IMR-90 (cell line): ENCODE data around the gene CBFA2T3. TPM values are rescaled to one million over a fixed set of nuclear protein-coding genes. Genes with fewer than 3 reads are reported as not detected.

Source experiments
- ATAC-seq: fragments of 200-7000 bp; cut with Tn5 transposase; 2 replicates; pipeline ENCODE4 v1.9.1; 2020; ENCODE audit warnings: low read depth, mild to moderate bottlenecking, moderate library complexity
- BruUV-seq: library from RNA; stranded (reverse); fragments of 400-500 nt; replicated peaks from 2 replicates; lab custom pipeline; 2021; lab: Mats Ljungman, UMichigan
- CTCF ChIA-PET: fragments of 300-600 bp; formaldehyde crosslinking; extraction: SDS; loops from one replicate; lab custom pipeline; 2021; ENCODE audit warnings: antibody characterized with exemption; lab: Yijun Ruan, JAX
- POLR2A ChIA-PET: fragments of 300-600 bp; sonication (Branson Sonifier 250); formaldehyde crosslinking; loops from one replicate; lab custom pipeline; 2022; ENCODE audit warnings: antibody characterized with exemption; ENCODE audit not compliant: unreplicated experiment; lab: Charles Lee
- DNase-seq: peaks from one replicate; pipeline ENCODE4 v3.0.0; 2013
- H2AFZ ChIP-seq: replicated peaks from 2 replicates; pipeline ENCODE3; 2013; ENCODE audit warnings: low read length, mild to moderate bottlenecking; ENCODE audit not compliant: poor library complexity
- H2AK5ac ChIP-seq: 2 replicates; pipeline ENCODE4 v1.6.1; 2013; ENCODE audit warnings: low read depth, low read length, inconsistent platforms
- H2AK9ac ChIP-seq: replicated peaks from 2 replicates; pipeline ENCODE3; 2013; ENCODE audit warnings: mild to moderate bottlenecking, low read depth, low read length, moderate library complexity; ENCODE audit not compliant: poor library complexity
- H2BK120ac ChIP-seq: 2 replicates; pipeline ENCODE4 v1.6.1; 2013; ENCODE audit warnings: low read depth, low read length, inconsistent platforms
- H2BK15ac ChIP-seq: 3 replicates; pipeline ENCODE4 v1.6.1; 2013; ENCODE audit warnings: low read depth, low read length, inconsistent platforms
- H2BK20ac ChIP-seq: 2 replicates; pipeline ENCODE4 v1.6.1; 2013; ENCODE audit warnings: low read depth, mild to moderate bottlenecking, inconsistent platforms, low read length, moderate library complexity
- H2BK5ac ChIP-seq: 2 replicates; pipeline ENCODE4 v1.6.1; 2013; ENCODE audit warnings: mild to moderate bottlenecking, low read depth, low read length, inconsistent platforms; ENCODE audit not compliant: poor library complexity, severe bottlenecking
- H3K14ac ChIP-seq: replicated peaks from 2 replicates; pipeline ENCODE4 v1.6.1; 2013; ENCODE audit warnings: low read depth, low read length, inconsistent platforms
- H3K18ac ChIP-seq: 2 replicates; pipeline ENCODE4 v1.6.1; 2013; ENCODE audit warnings: low read depth, low read length, control low read depth
- H3K23ac ChIP-seq: 2 replicates; pipeline ENCODE4 v1.6.1; 2013; ENCODE audit warnings: low read depth, low read length, inconsistent platforms
- H3K27ac ChIP-seq: 2 replicates; pipeline ENCODE4 v1.5.1; 2013; ENCODE audit warnings: mild to moderate bottlenecking, control low read depth, low read length; ENCODE audit not compliant: insufficient read depth
- H3K27me3 ChIP-seq: 2 replicates; pipeline ENCODE4 v1.6.1; 2013; ENCODE audit warnings: low read length; ENCODE audit not compliant: control insufficient read depth, insufficient read depth
- H3K36me3 ChIP-seq: 2 replicates; pipeline ENCODE4 v1.6.1; 2013; ENCODE audit warnings: low read length, mixed read lengths; ENCODE audit not compliant: control insufficient read depth, insufficient read depth
- H3K4ac ChIP-seq: 2 replicates; pipeline ENCODE4 v1.6.1; 2013; ENCODE audit warnings: low read depth, low read length, inconsistent platforms
- H3K4me1 ChIP-seq: 2 replicates; pipeline ENCODE4 v1.6.1; 2013; ENCODE audit warnings: low read length, mixed read lengths; ENCODE audit not compliant: control insufficient read depth, insufficient read depth
- H3K4me2 ChIP-seq: 2 replicates; pipeline ENCODE4 v1.6.1; 2013; ENCODE audit warnings: low read depth, mild to moderate bottlenecking, control low read depth, low read length, moderate library complexity
- H3K4me3 ChIP-seq: 2 replicates; pipeline ENCODE4 v1.5.1; 2013; ENCODE audit warnings: low read depth, mild to moderate bottlenecking, control low read depth, low read length, moderate library complexity; ENCODE audit not compliant: insufficient read depth
- H3K56ac ChIP-seq: 2 replicates; pipeline ENCODE4 v1.6.1; 2013; ENCODE audit warnings: low read length, inconsistent platforms; ENCODE audit not compliant: insufficient read depth; ENCODE audit errors: extremely low read depth
- H3K79me1 ChIP-seq, 2 experiments: 2 replicates each; pipeline ENCODE4 v1.6.1; 2013; ENCODE audit warnings: low read length in 2 of 2, inconsistent platforms in 1 of 2, low read depth in 1 of 2
- H3K9ac ChIP-seq: 2 replicates; pipeline ENCODE4 v1.6.1; 2013; ENCODE audit warnings: low read depth, low read length, control low read depth
- H3K9me1 ChIP-seq: 2 replicates; pipeline ENCODE4 v1.6.1; 2013; ENCODE audit warnings: low read length, inconsistent platforms; ENCODE audit not compliant: insufficient read depth
- H3K9me3 ChIP-seq: 2 replicates; pipeline ENCODE4 v1.6.1; 2013; ENCODE audit warnings: low read length; ENCODE audit not compliant: control insufficient read depth, insufficient read depth
- H4K20me1 ChIP-seq: 2 replicates; pipeline ENCODE4 v1.6.1; 2013; ENCODE audit warnings: low read length, inconsistent platforms; ENCODE audit not compliant: insufficient read depth
- H4K5ac ChIP-seq: 2 replicates; pipeline ENCODE4 v1.6.1; 2013; ENCODE audit warnings: mild to moderate bottlenecking, low read depth, low read length, control low read depth
- H4K8ac ChIP-seq, 2 experiments: 2 replicates each; pipeline ENCODE4 v1.6.1; 2013; ENCODE audit warnings: low read depth in 2 of 2, low read length in 2 of 2, control low read depth in 1 of 2, inconsistent platforms in 1 of 2
- H4K91ac ChIP-seq: 2 replicates; pipeline ENCODE4 v1.6.1; 2013; ENCODE audit warnings: low read depth, low read length, inconsistent platforms; ENCODE audit not compliant: insufficient read depth
- BHLHE40 ChIP-seq: fragments of 150-350 bp; IDR thresholded peaks from 2 replicates; pipeline ENCODE4 v1.6.1; 2016; ENCODE audit warnings: mild to moderate bottlenecking, low read depth, low read length
- CHD1 ChIP-seq: IDR thresholded peaks from 2 replicates; pipeline ENCODE4 v1.6.1; 2012; ENCODE audit warnings: low read depth, low read length, improper control_type of control experiment
- FOS ChIP-seq: fragments of 150-350 bp; IDR thresholded peaks from 2 replicates; pipeline ENCODE4 v1.6.1; 2016; ENCODE audit warnings: low read depth, low read length
- MAZ ChIP-seq: IDR thresholded peaks from 2 replicates; pipeline ENCODE4 v1.6.1; 2012; ENCODE audit warnings: low read depth, mild to moderate bottlenecking, low read length, improper control_type of control experiment, moderate library complexity, borderline replicate concordance
- MXI1 ChIP-seq: IDR thresholded peaks from 2 replicates; pipeline ENCODE4 v1.6.1; 2012; ENCODE audit warnings: low read depth, mild to moderate bottlenecking, low read length, moderate library complexity, borderline replicate concordance
- NFE2L2 ChIP-seq: fragments of 150-350 bp; IDR thresholded peaks from 2 replicates; pipeline ENCODE4 v1.6.1; 2016; ENCODE audit warnings: low read depth, mild to moderate bottlenecking, low read length
- POLR2A ChIP-seq: IDR thresholded peaks from 2 replicates; pipeline ENCODE4 v1.6.1; 2012; ENCODE audit warnings: mild to moderate bottlenecking, low read depth, low read length
- RAD21 ChIP-seq: IDR thresholded peaks from 2 replicates; pipeline ENCODE4 v1.6.1; 2012; ENCODE audit warnings: low read length, improper control_type of control experiment
- RCOR1 ChIP-seq: IDR thresholded peaks from 2 replicates; pipeline ENCODE4 v1.6.1; 2012; ENCODE audit warnings: mild to moderate bottlenecking, low read length, improper control_type of control experiment; ENCODE audit not compliant: insufficient replicate concordance
- RFX5 ChIP-seq: IDR thresholded peaks from 2 replicates; pipeline ENCODE4 v1.8.0; 2012; ENCODE audit warnings: low read depth, mild to moderate bottlenecking, low read length, moderate library complexity
- SMC3 ChIP-seq: fragments of 150-350 bp; IDR thresholded peaks from 2 replicates; pipeline ENCODE4 v1.6.1; 2016; ENCODE audit warnings: low read depth, mild to moderate bottlenecking, antibody characterized with exemption, low read length, moderate library complexity
- WGBS, 2 experiments: methylation state at CpG; one replicate each; pipeline versions ENCODE4 v1.1.5 to v1.1.7; 2013; ENCODE audit warnings: missing lambda C conversion rate in 2 of 2; ENCODE audit not compliant: insufficient read length in 1 of 2; ENCODE audit errors: extremely low coverage in 2 of 2; 5-methylcytosine and 5-hydroxymethylcytosine counted together
- dilution Hi-C: fragments of 300-500 bp; cut with HindIII; formaldehyde crosslinking; loops from one replicate; pipeline ENCODE4 v1.14.3; 2018; ENCODE audit warnings: low sequenced_read_pairs; ENCODE audit not compliant: unreplicated experiment
- in situ Hi-C: fragments of 300-500 bp; cut with MboI; formaldehyde crosslinking; loops from 3 replicates; pipeline ENCODE4 v1.14.3; 2019; ENCODE audit warnings: low sequenced_read_pairs, inconsistent platforms, mixed read lengths
- intact Hi-C: fragments of 100-400 bp; cut with micrococcal nuclease; formaldehyde crosslinking; loops from 2 replicates; pipeline ENCODE4 v1.10.0; 2022
- polyA plus RNA-seq, 3 experiments: library from polyadenylated mRNA; depleted of rRNA; stranded (reverse); fragments of >200 nt; gene quantifications; 2 replicates each; pipeline ENCODE4 v1.2.3, GENCODE V29; 2012; ENCODE audit warnings: low replicate concordance in 1 of 3
- total RNA-seq: library from RNA; depleted of rRNA; stranded (reverse); fragments of >200 nt; gene quantifications from 2 replicates; pipeline ENCODE4 v1.2.3, GENCODE V29; 2012
- TF ChIP-seq, protein P1 (sequence below): conservative IDR thresholded peaks from 2 replicates; pipeline ENCODE4 v1.5.1; 2012; ENCODE audit warnings: mild to moderate bottlenecking, low read depth, low read length, improper control_type of control experiment
- TF ChIP-seq, protein P2 (sequence below): fragments of 150-350 bp; IDR thresholded peaks from 2 replicates; pipeline ENCODE4 v1.6.1; 2016; ENCODE audit warnings: low read depth, mild to moderate bottlenecking, low read length, moderate library complexity, borderline replicate concordance
- TF ChIP-seq, protein P3 (sequence below): fragments of 150-350 bp; IDR thresholded peaks from 2 replicates; pipeline ENCODE4 v1.6.1; 2017; ENCODE audit warnings: mild to moderate bottlenecking, antibody characterized with exemption, low read length, low read depth

CBFA2T3 gene
- total and polyA plus RNA-seq, 2 of the 4 experiments (the other 2 are of a cell fraction) = not detected

DNA sequence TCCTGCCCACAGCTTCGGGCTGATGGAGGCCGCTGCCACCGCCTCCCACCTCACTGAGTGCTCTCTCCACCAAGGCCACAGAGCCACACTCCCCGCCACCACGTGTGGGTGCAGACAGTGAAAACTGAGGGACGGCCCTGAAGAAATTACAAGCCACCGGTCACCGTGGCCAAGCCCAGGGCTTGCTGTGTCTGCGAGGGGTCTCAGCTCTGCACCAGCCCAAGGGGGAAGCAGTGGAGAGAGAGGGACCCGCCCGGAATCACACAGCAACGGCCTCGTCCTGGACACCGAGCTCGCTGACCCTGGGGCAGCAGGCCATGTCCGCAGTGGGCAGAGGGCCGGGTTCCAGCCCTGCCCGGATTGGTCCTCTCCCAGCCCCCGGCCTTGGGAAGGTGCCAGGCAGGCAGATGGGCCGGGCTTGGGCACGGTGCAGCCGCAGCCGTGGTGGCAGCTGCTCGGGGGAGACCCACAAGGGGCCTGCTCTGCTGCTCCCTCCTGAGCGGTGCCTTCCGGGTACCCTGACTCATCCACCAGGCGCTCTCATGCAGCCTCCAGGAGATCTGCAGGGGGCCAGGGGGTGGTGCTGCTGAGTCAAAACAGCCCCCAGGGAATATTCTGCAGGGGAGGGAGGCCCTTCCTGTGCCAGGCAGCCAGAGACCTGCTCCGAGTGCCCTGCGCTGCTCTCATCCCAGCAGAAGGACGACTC is 52.0 kb downstream of the CBFA2T3 start:
- no peak overlapping the region for H3K14ac ChIP-seq
- H2BK5ac ChIP-seq = no peak overlapping the region
- ATAC-seq (peak; percentile 90), DNase-seq (peak; percentile 73)
- H4K5ac ChIP-seq = no peak overlapping the region
- H3K27me3 ChIP-seq = peaks cover 17% of the 10 kb centered on the region
- CTCF ChIA-PET = no interaction called here
- in situ Hi-C loops = no loop called here
- no peak overlapping the region for H3K4me3 ChIP-seq
- H3K9me1 ChIP-seq = no peaks in the 10 kb centered on the region
- no peak for TF ChIP-seq POLR2A
- TF ChIP-seq FOS = 0 out of 2 replicates have a peak, but pooled peaks have one; percentile 27
- no peak for TF ChIP-seq RCOR1
- TF ChIP-seq, protein P1, sequence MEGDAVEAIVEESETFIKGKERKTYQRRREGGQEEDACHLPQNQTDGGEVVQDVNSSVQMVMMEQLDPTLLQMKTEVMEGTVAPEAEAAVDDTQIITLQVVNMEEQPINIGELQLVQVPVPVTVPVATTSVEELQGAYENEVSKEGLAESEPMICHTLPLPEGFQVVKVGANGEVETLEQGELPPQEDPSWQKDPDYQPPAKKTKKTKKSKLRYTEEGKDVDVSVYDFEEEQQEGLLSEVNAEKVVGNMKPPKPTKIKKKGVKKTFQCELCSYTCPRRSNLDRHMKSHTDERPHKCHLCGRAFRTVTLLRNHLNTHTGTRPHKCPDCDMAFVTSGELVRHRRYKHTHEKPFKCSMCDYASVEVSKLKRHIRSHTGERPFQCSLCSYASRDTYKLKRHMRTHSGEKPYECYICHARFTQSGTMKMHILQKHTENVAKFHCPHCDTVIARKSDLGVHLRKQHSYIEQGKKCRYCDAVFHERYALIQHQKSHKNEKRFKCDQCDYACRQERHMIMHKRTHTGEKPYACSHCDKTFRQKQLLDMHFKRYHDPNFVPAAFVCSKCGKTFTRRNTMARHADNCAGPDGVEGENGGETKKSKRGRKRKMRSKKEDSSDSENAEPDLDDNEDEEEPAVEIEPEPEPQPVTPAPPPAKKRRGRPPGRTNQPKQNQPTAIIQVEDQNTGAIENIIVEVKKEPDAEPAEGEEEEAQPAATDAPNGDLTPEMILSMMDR = peak; percentile 58
- TF ChIP-seq RAD21 = peak; percentile 46
- TF ChIP-seq, protein P2, sequence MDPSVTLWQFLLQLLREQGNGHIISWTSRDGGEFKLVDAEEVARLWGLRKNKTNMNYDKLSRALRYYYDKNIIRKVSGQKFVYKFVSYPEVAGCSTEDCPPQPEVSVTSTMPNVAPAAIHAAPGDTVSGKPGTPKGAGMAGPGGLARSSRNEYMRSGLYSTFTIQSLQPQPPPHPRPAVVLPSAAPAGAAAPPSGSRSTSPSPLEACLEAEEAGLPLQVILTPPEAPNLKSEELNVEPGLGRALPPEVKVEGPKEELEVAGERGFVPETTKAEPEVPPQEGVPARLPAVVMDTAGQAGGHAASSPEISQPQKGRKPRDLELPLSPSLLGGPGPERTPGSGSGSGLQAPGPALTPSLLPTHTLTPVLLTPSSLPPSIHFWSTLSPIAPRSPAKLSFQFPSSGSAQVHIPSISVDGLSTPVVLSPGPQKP = no peak
- peak; percentile 70; the same call in 1 of the 2 replicates for TF ChIP-seq MAZ
- TF ChIP-seq, protein P3, sequence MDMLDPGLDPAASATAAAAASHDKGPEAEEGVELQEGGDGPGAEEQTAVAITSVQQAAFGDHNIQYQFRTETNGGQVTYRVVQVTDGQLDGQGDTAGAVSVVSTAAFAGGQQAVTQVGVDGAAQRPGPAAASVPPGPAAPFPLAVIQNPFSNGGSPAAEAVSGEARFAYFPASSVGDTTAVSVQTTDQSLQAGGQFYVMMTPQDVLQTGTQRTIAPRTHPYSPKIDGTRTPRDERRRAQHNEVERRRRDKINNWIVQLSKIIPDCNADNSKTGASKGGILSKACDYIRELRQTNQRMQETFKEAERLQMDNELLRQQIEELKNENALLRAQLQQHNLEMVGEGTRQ = no peak
- peak; percentile 44 for TF ChIP-seq SMC3
- TF ChIP-seq MXI1 = no peak
- TF ChIP-seq RFX5 = no peak
- no peak for TF ChIP-seq CHD1
- no peak for TF ChIP-seq BHLHE40
- no peak for TF ChIP-seq NFE2L2
- H4K20me1 ChIP-seq = no peaks in the 10 kb centered on the region; the same call in 1 of the 2 replicates
- dilution Hi-C loops = no loop called here
- WGBS, 2 experiments = 72% methylated on average over 15 of the region's 30 CpGs; no CpG with 5 or more reads in 1 of the 2 experiments
- H2BK20ac ChIP-seq = no peak overlapping the region
- H3K79me1 ChIP-seq = no peaks in the 10 kb centered on the region
- peak overlapping the region; percentile 71 for H2AK9ac ChIP-seq
- H2AK5ac ChIP-seq = no peak overlapping the region
- peaks cover 12% of the 10 kb centered on the region; the same call in 1 of the 2 replicates for H3K4me1 ChIP-seq
- H3K4me2 ChIP-seq = no peak overlapping the region
- H2AFZ ChIP-seq = peak overlapping the region; percentile 91
- H3K23ac ChIP-seq = no peak overlapping the region
- no peak overlapping the region for H3K4ac ChIP-seq
- no peak overlapping the region for H2BK120ac ChIP-seq
- H3K9me3 ChIP-seq = no peaks in the 10 kb centered on the region
- H4K91ac ChIP-seq = no peak overlapping the region
- H3K18ac ChIP-seq = no peak overlapping the region
- H3K56ac ChIP-seq = no peak overlapping the region
- POLR2A ChIA-PET = no interaction called here
- no peak overlapping the region for H3K27ac ChIP-seq
- H3K36me3 ChIP-seq = no peaks in the 10 kb centered on the region
- H4K8ac ChIP-seq = no peak overlapping the region
- intact Hi-C loops = loop anchor here (5.0 kb wide), 1 partner anchor 68 kb away; the partner anchor contains the start of genes GALNS and TRAPPC2L
- no peak overlapping the region for H3K9ac ChIP-seq
- no peak overlapping the region for H2BK15ac ChIP-seq
- no TSS peak for BruUV-seq
